ENCODE measurements around the gene GABRG3. TPM values are rescaled to one million over a fixed set of nuclear protein-coding genes. Genes with fewer than 3 reads are reported as not detected.
"Not testable (repeated sequence)": the region's sequence is repeated elsewhere in the genome, so short reads cannot be mapped to it uniquely, and the experiment has no call there.

GABRG3 gene
- total RNA-seq, 4 donors from 2014 or later = not detected

- DNase-seq (ENCODE audit: low spot score) (no peak), ATAC-seq (ENCODE audit: low FRiP score) (no peak)
- TF ChIP-seq, protein P1, sequence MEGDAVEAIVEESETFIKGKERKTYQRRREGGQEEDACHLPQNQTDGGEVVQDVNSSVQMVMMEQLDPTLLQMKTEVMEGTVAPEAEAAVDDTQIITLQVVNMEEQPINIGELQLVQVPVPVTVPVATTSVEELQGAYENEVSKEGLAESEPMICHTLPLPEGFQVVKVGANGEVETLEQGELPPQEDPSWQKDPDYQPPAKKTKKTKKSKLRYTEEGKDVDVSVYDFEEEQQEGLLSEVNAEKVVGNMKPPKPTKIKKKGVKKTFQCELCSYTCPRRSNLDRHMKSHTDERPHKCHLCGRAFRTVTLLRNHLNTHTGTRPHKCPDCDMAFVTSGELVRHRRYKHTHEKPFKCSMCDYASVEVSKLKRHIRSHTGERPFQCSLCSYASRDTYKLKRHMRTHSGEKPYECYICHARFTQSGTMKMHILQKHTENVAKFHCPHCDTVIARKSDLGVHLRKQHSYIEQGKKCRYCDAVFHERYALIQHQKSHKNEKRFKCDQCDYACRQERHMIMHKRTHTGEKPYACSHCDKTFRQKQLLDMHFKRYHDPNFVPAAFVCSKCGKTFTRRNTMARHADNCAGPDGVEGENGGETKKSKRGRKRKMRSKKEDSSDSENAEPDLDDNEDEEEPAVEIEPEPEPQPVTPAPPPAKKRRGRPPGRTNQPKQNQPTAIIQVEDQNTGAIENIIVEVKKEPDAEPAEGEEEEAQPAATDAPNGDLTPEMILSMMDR (IDR thresholded peaks at IDR 0.05) = no peak
Measured at GRCh38 chr15:26981492-26981891, 10.5 kb downstream of the GABRG3 start.

- DNase-seq (ENCODE audit: low spot score) (no peak), ATAC-seq (ENCODE audit: low FRiP score) (no peak)
- TF ChIP-seq, protein P1 (IDR thresholded peaks at IDR 0.05) = no peak
Measured at GRCh38 chr15:26983822-26984221, 12.8 kb downstream of the GABRG3 start.

DNA sequence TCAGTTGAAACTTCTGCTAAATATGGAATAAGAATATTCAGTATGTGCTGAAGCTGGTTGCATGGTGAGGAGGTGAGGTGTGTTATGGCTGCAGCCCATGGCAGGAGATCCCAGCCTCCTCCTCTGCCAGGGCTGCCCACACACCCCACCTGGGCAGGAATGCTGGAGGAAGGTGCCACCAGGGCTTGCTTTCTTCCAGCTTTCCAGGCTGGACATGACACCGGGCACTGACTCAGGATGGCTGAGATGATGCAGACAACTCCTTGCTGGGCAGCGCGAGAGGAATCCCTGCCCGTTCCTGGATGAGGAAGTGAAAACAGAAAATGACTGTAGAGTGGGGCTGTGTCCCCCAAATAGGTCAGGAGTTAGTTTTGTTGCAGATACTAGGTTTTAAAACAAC is 14.1 kb downstream of the GABRG3 start:
- no peak for ATAC-seq (ENCODE audit: low FRiP score)
- TF ChIP-seq, protein P1 (IDR thresholded peaks at IDR 0.05) = no peak
- no peak for DNase-seq (ENCODE audit: low spot score)

DNA sequence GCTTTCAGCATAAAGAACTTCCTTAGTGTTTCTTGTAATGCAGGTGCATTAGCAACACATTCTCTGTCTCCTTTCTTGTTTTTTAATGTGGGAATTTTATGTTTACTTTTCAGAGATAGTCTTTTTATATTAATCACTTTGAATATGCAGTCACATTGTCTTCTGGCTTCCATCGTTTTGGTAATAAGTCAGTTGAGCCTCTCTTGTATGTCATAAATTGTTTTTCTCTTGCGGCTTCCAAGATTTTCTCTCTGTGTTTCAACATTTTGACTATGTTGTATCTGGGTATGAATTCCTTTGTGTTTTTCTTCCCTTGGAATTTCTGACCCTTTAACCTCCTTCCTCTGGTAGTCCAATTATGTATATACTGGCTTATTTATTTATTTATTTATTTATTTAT is 25.3 kb downstream of the GABRG3 start:
- ATAC-seq (ENCODE audit: low FRiP score) = no peak
- TF ChIP-seq, protein P1 (IDR thresholded peaks at IDR 0.05) = no peak
- no peak for DNase-seq (ENCODE audit: low spot score)

- not testable (repeated sequence) for DNase-seq (ENCODE audit: low spot score); ATAC-seq (ENCODE audit: low FRiP score)
Measured at GRCh38 chr15:27003003-27003402, 32.0 kb downstream of the GABRG3 start.

- not testable (repeated sequence) for ATAC-seq (ENCODE audit: low FRiP score); DNase-seq (ENCODE audit: low spot score)
Measured at GRCh38 chr15:27004226-27004625, 33.2 kb downstream of the GABRG3 start.

DNA sequence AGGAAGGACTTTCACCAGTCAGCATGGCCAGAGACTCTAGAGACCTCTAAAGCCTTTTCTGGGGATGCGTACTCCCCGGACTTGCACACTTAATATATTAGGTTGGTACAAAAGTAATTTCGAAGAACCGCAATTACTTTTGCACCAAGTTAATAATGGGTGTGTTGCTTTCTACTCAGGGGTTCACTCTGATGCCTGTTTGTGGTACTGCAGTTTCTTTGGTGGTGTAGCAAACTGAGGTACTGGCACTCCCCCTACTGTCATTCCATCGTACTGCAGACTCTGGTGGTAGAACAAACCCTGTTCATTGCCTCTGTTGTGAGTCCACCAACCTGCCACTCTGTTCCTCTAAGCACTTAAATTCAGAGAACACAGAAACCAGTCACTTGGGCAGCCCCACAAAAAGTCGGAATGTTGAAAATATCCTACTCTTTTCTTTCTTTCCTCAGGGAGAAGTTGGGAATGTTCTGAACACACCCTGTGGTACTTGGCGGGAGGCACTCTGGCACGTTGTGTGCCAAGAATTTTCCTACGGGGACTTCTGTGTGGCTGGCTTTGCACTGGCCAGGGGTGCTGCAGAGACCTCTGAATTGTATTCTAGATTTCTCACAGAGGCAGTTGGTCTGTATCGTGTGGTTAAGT is 46.3 kb downstream of the GABRG3 start:
- TF ChIP-seq, protein P1 (IDR thresholded peaks at IDR 0.05) = no peak
- DNase-seq (ENCODE audit: low spot score) = no peak

GRCh38 chr15:27019687-27020086 is 48.7 kb downstream of the GABRG3 start:
- no peak for DNase-seq (ENCODE audit: low spot score)
- ATAC-seq (ENCODE audit: low FRiP score) = no peak
- TF ChIP-seq, protein P1 (IDR thresholded peaks at IDR 0.05) = no peak

More for the DNA sequence above, 46.3 kb downstream of the GABRG3 start:
- no peak for ATAC-seq (ENCODE audit: low FRiP score)
